Activated CD8-positive, alpha-beta memory T cell treated with anti-CD3 and anti-CD28 coated beads, Interleukin-2, amount 10 ng/mL, durations not matched to agents 7 days and 5 days (primary cell): Measurements from ENCODE around the gene TMUB1. TPM values are rescaled to one million over a fixed set of nuclear protein-coding genes. Genes with fewer than 3 reads are reported as not detected.

ENCODE experiments used
- ATAC-seq: fragments of 150-1000 bp; cut with Tn5 transposase; one replicate; pipeline ENCODE4 v1.10.0; 2021; ENCODE audit warnings: moderate library complexity
- CTCF ChIA-PET: fragments of 350-600 bp; sonication (Branson Sonifier 250); formaldehyde crosslinking; loops from one replicate; lab custom pipeline; 2021; ENCODE audit warnings: antibody characterized with exemption; lab: Charles Lee
- DNase-seq: peaks from one replicate; pipeline ENCODE4 v3.0.0-alpha.2; 2020
- H3K27ac Mint-ChIP-seq: one replicate; pipeline ENCODE4 v1.8.0; 2021; ENCODE audit warnings: mild to moderate bottlenecking, mixed read lengths
- H3K27me3 Mint-ChIP-seq: one replicate; pipeline ENCODE4 v1.8.0; 2021; ENCODE audit warnings: mixed read lengths
- H3K36me3 Mint-ChIP-seq: one replicate; pipeline ENCODE4 v1.8.0; 2021; ENCODE audit warnings: mild to moderate bottlenecking, mixed read lengths
- H3K4me1 Mint-ChIP-seq: one replicate; pipeline ENCODE4 v1.8.0; 2021; ENCODE audit warnings: mixed read lengths
- H3K4me3 Mint-ChIP-seq: one replicate; pipeline ENCODE4 v1.8.0; 2021; ENCODE audit warnings: mild to moderate bottlenecking, moderate library complexity, mixed read lengths
- H3K9me3 Mint-ChIP-seq: one replicate; pipeline ENCODE4 v1.8.0; 2022; ENCODE audit warnings: low read depth, mixed read lengths
- total RNA-seq, 2 experiments: library from RNA; stranded (reverse); gene quantifications; one replicate each; pipeline ENCODE4 v1.2.3, GENCODE V29; 2021

Gene TMUB1
- total RNA-seq, 2 experiments from 2014 or later: 83.1 to 85.7 TPM

DNA sequence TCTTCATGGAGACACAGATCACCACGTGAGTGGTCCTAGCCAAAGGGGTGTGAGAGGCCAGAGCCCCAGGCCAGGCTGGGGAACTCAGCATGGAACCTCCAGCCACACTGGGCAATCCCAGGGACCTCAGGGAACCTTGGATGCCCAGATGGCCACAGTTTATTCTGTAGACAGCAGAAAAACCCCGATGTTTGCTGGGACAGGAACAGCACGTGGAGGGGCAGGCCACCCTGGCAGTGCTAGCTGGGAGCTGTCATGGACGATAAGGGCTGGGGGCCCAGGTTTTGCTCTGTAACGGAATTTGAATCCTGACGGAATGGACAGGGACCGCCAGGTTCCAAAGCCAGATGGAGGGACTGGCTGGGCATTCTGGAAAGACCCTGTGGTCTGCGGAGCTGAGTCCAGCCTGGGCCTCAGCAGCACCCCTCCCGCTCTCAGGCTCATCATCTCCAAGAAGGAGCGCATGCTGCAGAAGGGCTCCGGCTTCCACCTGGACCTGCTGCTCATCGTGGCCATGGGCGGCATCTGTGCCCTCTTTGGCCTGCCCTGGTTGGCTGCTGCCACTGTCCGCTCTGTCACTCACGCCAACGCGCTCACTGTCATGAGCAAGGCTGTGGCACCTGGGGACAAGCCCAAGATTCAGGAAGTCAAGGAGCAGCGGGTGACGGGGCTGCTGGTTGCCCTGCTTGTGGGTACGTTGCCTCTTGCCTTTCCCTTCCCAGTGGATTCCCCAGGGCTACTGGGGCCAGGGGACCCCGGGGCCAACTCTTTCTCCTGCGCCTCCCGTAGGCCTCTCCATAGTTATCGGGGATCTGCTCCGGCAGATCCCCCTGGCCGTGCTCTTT is 8.3 kb downstream of the TMUB1 start:
- no peaks in the 10 kb centered on the region for H3K27me3 Mint-ChIP-seq
- CTCF ChIA-PET: interaction anchor here (1.5 to 1.6 kb wide), 2 partner anchors 15 to 33 kb away, joined by 3 read pairs; no protein-coding TSS in a partner anchor
- ATAC-seq (no peak), DNase-seq (no peak)
- H3K27ac Mint-ChIP-seq: no peak overlapping the region
- H3K9me3 Mint-ChIP-seq: no peaks in the 10 kb centered on the region
- H3K36me3 Mint-ChIP-seq: peaks cover 19% of the 10 kb centered on the region
- H3K4me3 Mint-ChIP-seq: no peak overlapping the region
- peaks cover 30% of the 10 kb centered on the region for H3K4me1 Mint-ChIP-seq

DNA sequence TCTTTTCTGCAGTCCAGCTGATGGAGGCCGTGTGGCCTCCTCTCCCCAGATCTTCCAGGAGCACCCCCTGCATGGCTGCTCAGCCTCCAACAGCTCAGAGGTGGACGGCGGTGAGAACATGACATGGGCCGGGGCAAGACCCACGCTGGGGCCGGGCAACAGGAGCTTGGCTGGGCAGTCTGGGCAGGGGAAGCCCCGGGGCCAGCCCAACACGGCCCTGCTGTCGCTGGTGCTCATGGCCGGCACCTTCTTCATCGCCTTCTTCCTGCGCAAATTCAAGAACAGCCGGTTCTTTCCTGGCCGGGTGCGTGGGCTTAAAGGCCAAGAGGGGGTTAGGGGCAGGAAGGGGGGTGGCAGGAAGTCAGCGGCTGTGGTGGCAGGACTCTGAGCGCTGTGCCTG is 9.3 kb downstream of the TMUB1 start:
- CTCF ChIA-PET: interaction anchor here (1.5 kb wide), 1 partner anchor 14 kb away, joined by 3 read pairs; no protein-coding TSS in a partner anchor
- Mint-ChIP-seq H3K36me3 (peaks cover 16% of the 10 kb centered on the region), H3K27ac (peak overlapping the region; percentile 36), H3K4me3 (no peak overlapping the region), H3K27me3 (no peaks in the 10 kb centered on the region), H3K4me1 (peaks cover 20% of the 10 kb centered on the region), H3K9me3 (no peaks in the 10 kb centered on the region)
- DNase-seq: no peak
- ATAC-seq: no peak

DNA sequence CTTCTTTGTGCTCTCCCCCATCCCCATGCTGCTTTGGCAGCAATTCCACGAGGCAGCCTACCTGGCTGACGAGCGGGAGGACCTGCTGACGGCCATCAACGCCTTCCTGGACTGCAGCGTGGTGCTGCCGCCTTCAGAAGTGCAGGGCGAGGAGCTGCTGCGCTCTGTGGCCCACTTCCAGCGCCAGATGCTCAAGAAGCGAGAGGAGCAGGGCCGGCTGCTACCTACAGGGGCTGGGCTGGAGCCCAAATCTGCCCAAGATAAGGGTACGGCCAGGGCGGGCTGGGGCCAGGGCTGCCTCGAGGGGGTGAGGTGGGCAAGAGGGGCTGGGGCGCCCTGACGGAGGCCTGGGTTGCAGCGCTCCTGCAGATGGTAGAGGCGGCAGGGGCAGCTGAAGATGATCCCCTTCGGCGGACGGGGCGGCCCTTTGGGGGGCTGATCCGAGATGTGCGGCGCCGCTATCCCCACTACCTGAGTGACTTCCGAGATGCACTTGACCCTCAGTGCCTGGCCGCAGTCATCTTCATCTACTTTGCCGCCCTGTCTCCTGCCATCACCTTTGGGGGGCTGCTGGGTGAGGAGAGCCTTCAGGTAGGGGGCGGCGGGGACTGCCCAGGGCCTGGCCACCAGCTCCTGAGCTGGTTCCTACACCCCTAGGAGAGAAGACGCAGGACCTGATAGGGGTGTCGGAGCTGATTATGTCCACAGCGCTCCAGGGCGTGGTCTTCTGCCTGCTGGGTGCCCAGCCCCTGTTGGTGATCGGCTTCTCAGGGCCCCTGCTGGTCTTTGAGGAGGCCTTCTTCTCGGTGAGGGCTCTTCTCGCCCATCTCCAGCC is 12.0 kb downstream of the TMUB1 start:
- CTCF ChIA-PET: interaction anchor here (1.2 kb wide), 1 partner anchor 9 kb away, joined by 3 read pairs; the partner anchor contains the start of gene FASTK
- H3K27ac Mint-ChIP-seq: no peak overlapping the region
- peaks cover 23% of the 10 kb centered on the region for H3K36me3 Mint-ChIP-seq
- peaks cover 9% of the 10 kb centered on the region for H3K4me1 Mint-ChIP-seq
- no peaks in the 10 kb centered on the region for H3K27me3 Mint-ChIP-seq
- no peak overlapping the region for H3K4me3 Mint-ChIP-seq
- ATAC-seq: no peak
- no peaks in the 10 kb centered on the region for H3K9me3 Mint-ChIP-seq
- DNase-seq: no peak

DNA sequence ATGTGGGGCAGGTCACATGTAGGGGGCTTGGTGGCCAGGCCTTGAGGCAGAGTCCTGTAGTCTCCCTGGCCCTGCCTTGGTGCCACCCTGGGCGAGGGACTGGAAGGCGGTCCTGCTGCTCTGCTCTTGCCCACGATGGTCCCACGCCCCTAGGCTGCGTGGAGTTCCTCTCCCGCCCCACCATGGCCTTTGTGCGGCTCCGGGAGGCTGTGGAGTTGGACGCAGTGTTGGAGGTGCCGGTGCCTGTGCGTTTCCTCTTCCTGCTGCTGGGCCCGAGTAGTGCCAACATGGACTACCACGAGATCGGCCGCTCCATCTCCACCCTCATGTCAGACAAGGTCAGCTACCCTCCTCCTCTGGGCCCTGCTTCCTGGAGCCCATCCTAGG is 12.7 kb downstream of the TMUB1 start:
- DNase-seq: no peak
- Mint-ChIP-seq H3K27me3 (no peaks in the 10 kb centered on the region), H3K9me3 (no peaks in the 10 kb centered on the region), H3K4me3 (no peak overlapping the region), H3K4me1 (peaks cover 9% of the 10 kb centered on the region), H3K27ac (no peak overlapping the region), H3K36me3 (peaks cover 20% of the 10 kb centered on the region)
- no peak for ATAC-seq
- CTCF ChIA-PET: interaction anchor here (1.2 kb wide), 1 partner anchor 10 kb away, joined by 3 read pairs; the partner anchor contains the start of gene FASTK

DNA sequence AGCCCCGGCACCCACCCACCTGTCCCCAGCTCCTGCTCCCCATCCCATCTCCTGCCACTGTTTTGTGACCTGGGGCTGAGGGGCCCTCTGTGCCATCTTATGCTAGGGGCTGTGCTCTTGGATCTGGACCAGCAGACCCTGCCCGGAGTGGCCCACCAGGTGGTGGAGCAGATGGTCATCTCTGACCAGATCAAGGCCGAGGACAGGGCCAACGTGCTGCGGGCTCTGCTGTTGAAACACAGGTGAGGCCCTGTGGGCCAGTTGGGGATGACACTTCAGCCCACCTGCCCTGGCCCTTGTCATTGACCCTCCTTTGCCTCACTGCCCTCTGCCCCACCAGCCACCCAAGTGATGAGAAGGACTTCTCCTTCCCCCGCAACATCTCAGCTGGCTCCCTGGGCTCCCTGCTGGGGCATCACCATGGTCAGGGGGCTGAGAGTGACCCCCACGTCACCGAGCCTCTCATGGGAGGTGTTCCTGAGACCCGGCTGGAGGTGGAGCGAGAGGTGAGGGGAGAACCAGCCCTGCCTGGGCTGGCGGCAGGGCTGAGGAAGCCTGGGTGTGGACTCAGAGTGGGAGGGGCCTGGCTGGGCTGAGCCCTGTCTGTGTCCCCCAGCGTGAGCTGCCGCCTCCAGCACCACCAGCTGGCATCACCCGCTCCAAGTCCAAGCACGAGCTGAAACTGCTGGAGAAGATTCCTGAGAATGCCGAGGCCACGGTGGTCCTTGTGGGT is 13.3 kb downstream of the TMUB1 start:
- Mint-ChIP-seq H3K27ac (no peak overlapping the region), H3K36me3 (peaks cover 22% of the 10 kb centered on the region), H3K9me3 (no peaks in the 10 kb centered on the region), H3K4me3 (no peak overlapping the region), H3K4me1 (peaks cover 9% of the 10 kb centered on the region), H3K27me3 (no peaks in the 10 kb centered on the region)
- DNase-seq (no peak), ATAC-seq (no peak)
- CTCF ChIA-PET: interaction anchor here (1.2 kb wide), 1 partner anchor 10 kb away, joined by 3 read pairs; the partner anchor contains the start of gene FASTK

DNA sequence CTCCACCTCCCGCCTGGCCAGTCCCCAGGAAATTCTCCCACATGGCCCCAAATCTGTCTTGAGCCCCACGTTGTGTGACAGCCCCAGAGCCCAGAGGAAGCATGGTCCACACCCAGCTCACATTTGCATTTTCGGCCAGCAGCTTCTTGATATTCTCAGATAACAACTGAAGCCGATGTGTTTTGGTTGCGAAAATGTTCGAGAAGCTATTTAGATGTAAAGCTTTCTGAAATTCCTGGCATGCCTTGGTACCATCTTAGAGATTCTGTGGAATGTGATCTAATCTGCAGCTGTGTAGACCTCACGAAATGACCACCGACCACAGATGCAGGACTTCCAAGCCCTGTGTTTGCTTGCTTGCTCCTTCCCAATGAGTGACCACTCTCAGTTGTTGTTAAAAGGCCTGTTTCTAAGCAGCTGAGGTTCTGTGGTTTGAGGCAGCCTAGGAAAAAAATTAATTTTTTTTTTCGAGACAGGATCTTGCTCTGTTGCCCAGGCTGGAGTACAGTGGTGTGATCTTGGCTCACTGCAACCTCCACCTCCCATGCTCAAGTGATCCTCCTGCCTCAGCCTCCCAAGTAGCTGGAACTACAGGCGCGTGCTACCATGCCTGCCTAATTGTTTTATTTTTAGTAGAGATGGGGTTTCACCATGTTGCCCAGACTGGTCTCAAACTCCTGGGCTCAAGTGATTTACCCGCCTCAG is 15.1 kb downstream of the TMUB1 start:
- no peaks in the 10 kb centered on the region for H3K27me3 Mint-ChIP-seq
- H3K27ac Mint-ChIP-seq: no peak overlapping the region
- DNase-seq (no peak), ATAC-seq (no peak)
- H3K4me1 Mint-ChIP-seq: no peaks in the 10 kb centered on the region
- peaks cover 19% of the 10 kb centered on the region for H3K36me3 Mint-ChIP-seq
- CTCF ChIA-PET: interaction anchor here (1.3 kb wide), 2 partner anchors 12 to 16 kb away, joined by 3 to 4 read pairs; partner anchors contain the start of genes FASTK and TMUB1
- H3K9me3 Mint-ChIP-seq: no peaks in the 10 kb centered on the region
- no peak overlapping the region for H3K4me3 Mint-ChIP-seq

DNA sequence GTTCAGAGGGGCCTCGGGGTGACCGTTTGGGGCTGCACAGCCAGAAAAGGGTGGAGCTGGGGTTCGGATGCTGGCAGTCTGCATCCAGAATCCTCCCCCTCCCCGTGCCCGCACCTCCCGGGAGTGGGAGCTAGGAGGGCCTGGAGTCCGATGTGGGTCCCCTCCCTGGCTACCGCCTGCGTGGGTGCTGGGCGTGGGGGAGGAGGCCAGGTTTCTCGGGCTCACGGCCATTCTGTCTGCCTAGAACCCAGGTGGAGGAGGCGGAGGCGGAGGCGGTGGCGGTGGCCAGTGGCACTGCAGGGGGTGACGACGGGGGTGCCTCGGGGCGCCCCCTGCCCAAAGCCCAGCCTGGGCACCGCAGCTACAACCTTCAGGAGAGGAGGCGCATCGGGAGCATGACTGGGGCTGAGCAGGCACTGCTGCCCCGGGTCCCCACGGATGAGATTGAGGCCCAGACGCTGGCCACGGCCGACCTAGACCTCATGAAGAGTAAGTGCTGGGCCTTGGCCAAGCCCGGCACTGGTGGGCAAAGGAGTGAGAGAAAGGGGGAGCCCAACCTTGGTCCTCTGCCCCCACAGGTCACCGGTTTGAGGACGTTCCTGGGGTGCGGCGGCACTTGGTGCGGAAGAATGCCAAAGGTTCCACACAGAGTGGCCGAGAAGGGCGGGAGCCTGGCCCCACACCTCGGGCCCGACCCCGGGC is 16.9 kb downstream of the TMUB1 start:
- H3K9me3 Mint-ChIP-seq: no peaks in the 10 kb centered on the region
- CTCF ChIA-PET: no interaction called here
- H3K4me1 Mint-ChIP-seq: peaks cover 5% of the 10 kb centered on the region
- peaks cover 13% of the 10 kb centered on the region for H3K36me3 Mint-ChIP-seq
- no peaks in the 10 kb centered on the region for H3K27me3 Mint-ChIP-seq
- ATAC-seq: no peak
- H3K27ac Mint-ChIP-seq: no peak overlapping the region
- no peak overlapping the region for H3K4me3 Mint-ChIP-seq
- DNase-seq: no peak

DNA sequence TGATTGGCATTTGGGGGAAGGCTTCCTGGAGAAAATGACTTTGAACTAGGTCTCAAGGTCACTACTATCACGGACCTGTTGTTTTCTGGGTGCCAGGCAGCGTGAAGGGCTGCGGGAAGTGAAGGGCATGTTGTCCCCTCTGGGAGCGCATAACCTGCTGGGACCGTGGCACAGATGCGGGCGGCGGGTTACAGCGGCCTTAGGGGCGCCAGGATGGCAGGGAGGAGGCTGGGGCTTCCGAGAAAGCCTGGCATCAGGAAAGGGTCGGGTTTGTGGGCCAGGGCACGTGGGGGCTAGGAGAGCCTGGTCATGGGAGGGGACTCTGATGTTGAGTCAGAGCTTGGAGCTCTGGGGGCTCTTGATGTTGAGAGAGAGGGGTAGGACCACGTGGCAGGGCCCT is 17.8 kb downstream of the TMUB1 start:
- no peak overlapping the region for H3K4me3 Mint-ChIP-seq
- H3K27ac Mint-ChIP-seq: no peak overlapping the region
- ATAC-seq (no peak), DNase-seq (no peak)
- no peaks in the 10 kb centered on the region for H3K9me3 Mint-ChIP-seq
- H3K27me3 Mint-ChIP-seq: no peaks in the 10 kb centered on the region
- CTCF ChIA-PET: no interaction called here
- H3K36me3 Mint-ChIP-seq: peaks cover 13% of the 10 kb centered on the region
- H3K4me1 Mint-ChIP-seq: peaks cover 13% of the 10 kb centered on the region

DNA sequence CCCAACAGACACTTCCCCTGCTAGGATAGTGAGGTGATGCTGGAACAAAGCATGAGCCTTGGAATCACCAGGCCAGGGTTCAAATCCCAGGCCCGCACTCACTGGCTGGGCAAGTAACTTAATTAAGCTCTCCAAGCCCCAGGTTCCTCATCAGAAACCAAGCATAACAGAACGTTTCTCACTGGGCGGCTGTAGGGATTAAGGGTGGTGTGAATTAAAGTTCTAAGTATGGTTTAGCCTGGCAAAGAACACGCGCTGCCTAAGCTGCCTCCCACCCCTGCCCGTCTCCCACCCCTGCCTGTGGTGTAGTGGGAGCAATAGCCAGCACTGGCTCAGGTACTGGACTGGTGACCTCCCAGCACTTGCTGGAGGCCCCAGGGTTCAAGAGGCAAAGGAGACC is 18.3 kb downstream of the TMUB1 start:
- no peak for ATAC-seq
- H3K27ac Mint-ChIP-seq: no peak overlapping the region
- H3K36me3 Mint-ChIP-seq: peaks cover 12% of the 10 kb centered on the region

DNA sequence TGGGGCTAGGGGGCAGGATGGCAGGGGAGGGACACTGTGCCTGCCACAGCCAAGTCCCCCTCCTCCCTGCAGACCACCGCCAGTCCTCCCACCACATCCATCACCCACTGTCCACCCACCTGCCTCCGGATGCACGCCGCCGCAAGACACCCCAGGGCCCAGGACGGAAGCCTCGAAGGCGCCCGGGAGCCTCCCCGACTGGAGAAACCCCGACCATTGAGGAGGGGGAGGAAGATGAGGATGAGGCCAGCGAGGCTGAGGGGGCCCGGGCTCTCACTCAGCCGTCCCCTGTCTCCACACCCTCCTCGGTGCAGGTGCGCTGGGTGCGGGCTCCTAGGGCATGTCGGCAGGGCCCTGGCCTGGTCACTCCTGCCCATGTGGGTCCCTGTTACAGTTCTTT is 18.8 kb downstream of the TMUB1 start:
- H3K36me3 Mint-ChIP-seq: peaks cover 11% of the 10 kb centered on the region
- H3K27ac Mint-ChIP-seq: no peak overlapping the region
- no peak for DNase-seq
- H3K4me3 Mint-ChIP-seq: no peak overlapping the region
- peaks cover 13% of the 10 kb centered on the region for H3K4me1 Mint-ChIP-seq
- ATAC-seq: no peak
- H3K27me3 Mint-ChIP-seq: no peaks in the 10 kb centered on the region
- CTCF ChIA-PET: no interaction called here
- H3K9me3 Mint-ChIP-seq: no peaks in the 10 kb centered on the region

More for the DNA sequence above, 18.3 kb downstream of the TMUB1 start:
- CTCF ChIA-PET: no interaction called here
- no peak for DNase-seq
- Mint-ChIP-seq H3K9me3 (no peaks in the 10 kb centered on the region), H3K27me3 (no peaks in the 10 kb centered on the region), H3K4me1 (peaks cover 13% of the 10 kb centered on the region), H3K4me3 (no peak overlapping the region)

DNA sequence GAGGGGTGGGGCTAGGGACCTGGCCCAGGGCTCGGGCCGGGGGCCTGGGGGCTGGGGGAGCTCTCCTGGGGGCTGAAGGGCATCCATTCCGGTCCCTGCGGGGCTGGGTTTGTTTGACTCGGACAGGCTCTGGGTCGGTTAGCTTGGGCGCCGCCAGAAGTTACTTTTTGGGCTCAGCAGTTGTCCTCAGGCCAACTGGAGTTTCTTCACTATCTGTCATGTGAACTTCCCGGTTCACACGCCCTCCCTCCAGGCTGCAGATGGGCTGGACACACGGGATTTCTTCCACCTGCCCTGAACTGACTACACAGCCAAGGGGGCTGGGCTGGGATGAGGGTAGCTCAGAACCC is 20.1 kb downstream of the TMUB1 start:
- ATAC-seq: no peak

More for the DNA sequence above, 20.1 kb downstream of the TMUB1 start:
- H3K4me3 Mint-ChIP-seq: no peak overlapping the region
- no peak for DNase-seq
- H3K36me3 Mint-ChIP-seq: peaks cover 10% of the 10 kb centered on the region
- CTCF ChIA-PET: interaction anchor here (1.1 kb wide), 1 partner anchor 61 kb away, joined by 4 read pairs; no protein-coding TSS in a partner anchor
- peaks cover 22% of the 10 kb centered on the region for H3K4me1 Mint-ChIP-seq
- no peaks in the 10 kb centered on the region for H3K9me3 Mint-ChIP-seq
- no peak overlapping the region for H3K27ac Mint-ChIP-seq
- no peaks in the 10 kb centered on the region for H3K27me3 Mint-ChIP-seq
